Measurements from ENCODE around the gene NHS.

- no peak for TF ChIP-seq CTCF (IDR thresholded peaks at IDR 0.05; ENCODE audit: insufficient read depth, low read length)
- TF ChIP-seq GABPA (IDR thresholded peaks at IDR 0.05; ENCODE audit: low read depth), result no peak
Observed at GRCh38 chrX:17373337-17373736, 1.7 kb upstream of the NHS start.
